Ectodermal cell (in vitro differentiated cells): ENCODE measurements around the gene SCYGR1.

Experiments used
- H3K27ac ChIP-seq: 2 replicates; pipeline ENCODE4 v1.7.0; 2013; ENCODE audit warnings: mild to moderate bottlenecking, low read depth, low read length; ENCODE audit not compliant: insufficient read depth, poor library complexity, severe bottlenecking
- H3K27me3 ChIP-seq: 2 replicates; pipeline ENCODE4 v1.7.0; 2013; ENCODE audit warnings: mild to moderate bottlenecking, low read length; ENCODE audit not compliant: insufficient read depth, control insufficient read depth, poor library complexity, severe bottlenecking
- H3K36me3 ChIP-seq: one replicate; pipeline ENCODE4 v1.7.0; 2013; ENCODE audit warnings: low read length; ENCODE audit not compliant: control insufficient read depth, insufficient read depth
- H3K4me1 ChIP-seq: one replicate; pipeline ENCODE4 v1.7.0; 2013; ENCODE audit warnings: low read length; ENCODE audit not compliant: control insufficient read depth, insufficient read depth
- H3K4me3 ChIP-seq: 2 replicates; pipeline ENCODE4 v1.7.0; 2013; ENCODE audit warnings: low read depth, low read length, control low read depth; ENCODE audit not compliant: insufficient read depth
- H3K9me3 ChIP-seq: 2 replicates; pipeline ENCODE4 v1.7.0; 2013; ENCODE audit warnings: mild to moderate bottlenecking, low read length, moderate library complexity; ENCODE audit not compliant: control insufficient read depth
- whole genome bisulfite sequencing, 2 experiments: methylation state at CpG; one replicate each; pipeline ENCODE4 v1.1.7; 2013; ENCODE audit warnings: missing lambda C conversion rate in 2 of 2; 5-methylcytosine and 5-hydroxymethylcytosine counted together

Gene SCYGR1

GRCh38 chr2:227402321-227402720, 14.6 kb upstream of the SCYGR1 start:
- H3K27ac ChIP-seq = no peak overlapping the region
- H3K4me1 ChIP-seq = no peaks in the 10 kb centered on the region
- no peak overlapping the region for H3K4me3 ChIP-seq
- H3K36me3 ChIP-seq = no peaks in the 10 kb centered on the region
- H3K9me3 ChIP-seq = no peaks in the 10 kb centered on the region
- no peaks in the 10 kb centered on the region for H3K27me3 ChIP-seq

- Histone ChIP-seq H3K4me3 (no peak overlapping the region), H3K36me3 (no peaks in the 10 kb centered on the region), H3K27me3 (no peaks in the 10 kb centered on the region), H3K4me1 (no peaks in the 10 kb centered on the region), H3K9me3 (no peaks in the 10 kb centered on the region), H3K27ac (no peak overlapping the region)
- 98% methylated on average over 2 of the region's 2 CpGs for WGBS, 2 experiments
Measured at GRCh38 chr2:227401550-227401949, 13.8 kb upstream of the SCYGR1 start.

- 62 to 67% methylated on average over 3 of the region's 4 CpGs for WGBS, 2 experiments
- Histone ChIP-seq H3K4me1 (no peaks in the 10 kb centered on the region), H3K27ac (no peak overlapping the region), H3K36me3 (no peaks in the 10 kb centered on the region), H3K4me3 (no peak overlapping the region), H3K9me3 (no peaks in the 10 kb centered on the region), H3K27me3 (no peaks in the 10 kb centered on the region)
Measured at GRCh38 chr2:227398684-227399670, 11.2 kb upstream of the SCYGR1 start.

- no peaks in the 10 kb centered on the region for H3K9me3 ChIP-seq
- no peak overlapping the region for H3K27ac ChIP-seq
- no peaks in the 10 kb centered on the region for H3K4me1 ChIP-seq
- no peaks in the 10 kb centered on the region for H3K36me3 ChIP-seq
- WGBS, 2 experiments = 88 to 93% methylated on average over 4 of the region's 4 CpGs
- H3K27me3 ChIP-seq = no peaks in the 10 kb centered on the region
- H3K4me3 ChIP-seq = no peak overlapping the region
Measured at GRCh38 chr2:227397562-227397961, 9.8 kb upstream of the SCYGR1 start.

- Histone ChIP-seq H3K4me1 (no peaks in the 10 kb centered on the region), H3K9me3 (no peaks in the 10 kb centered on the region), H3K27me3 (no peaks in the 10 kb centered on the region), H3K4me3 (no peak overlapping the region), H3K27ac (no peak overlapping the region), H3K36me3 (no peaks in the 10 kb centered on the region)
- WGBS, 2 experiments = no CpG with 5 or more reads among the region's 1 CpG
Measured at GRCh38 chr2:227395556-227395955, 7.8 kb upstream of the SCYGR1 start.

- 61 to 67% methylated on average over 2 of the region's 2 CpGs for WGBS, 2 experiments
- Histone ChIP-seq H3K4me3 (no peak overlapping the region), H3K36me3 (no peaks in the 10 kb centered on the region), H3K9me3 (no peaks in the 10 kb centered on the region), H3K27ac (no peak overlapping the region), H3K27me3 (no peaks in the 10 kb centered on the region), H3K4me1 (no peaks in the 10 kb centered on the region)
Measured at GRCh38 chr2:227394401-227394800, 6.7 kb upstream of the SCYGR1 start.

GRCh38 chr2:227390468-227391256, 2.9 kb upstream of the SCYGR1 start:
- no peak overlapping the region for H3K4me3 ChIP-seq

GRCh38 chr2:227389661-227390060, 1.9 kb upstream of the SCYGR1 start:
- Histone ChIP-seq H3K27me3 (no peaks in the 10 kb centered on the region), H3K36me3 (no peaks in the 10 kb centered on the region), H3K4me3 (no peak overlapping the region), H3K4me1 (no peaks in the 10 kb centered on the region), H3K9me3 (no peaks in the 10 kb centered on the region), H3K27ac (no peak overlapping the region)
- 96 to 97% methylated on average over 7 of the region's 7 CpGs for WGBS, 2 experiments

More at GRCh38 chr2:227390468-227391256, 2.9 kb upstream of the SCYGR1 start:
- Histone ChIP-seq H3K36me3 (no peaks in the 10 kb centered on the region), H3K4me1 (no peaks in the 10 kb centered on the region), H3K27me3 (no peaks in the 10 kb centered on the region), H3K9me3 (no peaks in the 10 kb centered on the region), H3K27ac (no peak overlapping the region)
- WGBS, 2 experiments = 85 to 86% methylated on average over 17 of the region's 17 CpGs

GRCh38 chr2:227389231-227389630, 1.5 kb upstream of the SCYGR1 start:
- Histone ChIP-seq H3K4me1 (no peaks in the 10 kb centered on the region), H3K27me3 (no peaks in the 10 kb centered on the region), H3K36me3 (no peaks in the 10 kb centered on the region), H3K27ac (no peak overlapping the region), H3K4me3 (no peak overlapping the region), H3K9me3 (no peaks in the 10 kb centered on the region)
- 100% methylated on average over 1 of the region's 3 CpGs; no CpG with 5 or more reads in 1 of the 2 experiments for WGBS, 2 experiments

- Histone ChIP-seq H3K36me3 (no peaks in the 10 kb centered on the region), H3K4me3 (no peak overlapping the region), H3K4me1 (no peaks in the 10 kb centered on the region), H3K27ac (no peak overlapping the region), H3K27me3 (no peaks in the 10 kb centered on the region), H3K9me3 (no peaks in the 10 kb centered on the region)
- 89 to 91% methylated on average over 7 of the region's 7 CpGs for WGBS, 2 experiments
Measured at GRCh38 chr2:227388537-227389011, 825 bp upstream of the SCYGR1 start.
